ENCODE data around the gene PRCC. TPM values are rescaled to one million over a fixed set of nuclear protein-coding genes. Genes with fewer than 3 reads are reported as not detected.

The PRCC gene
- total and polyA plus RNA-seq, 4 donors = 23.9 to 110 (median 71.0) TPM

DNA sequence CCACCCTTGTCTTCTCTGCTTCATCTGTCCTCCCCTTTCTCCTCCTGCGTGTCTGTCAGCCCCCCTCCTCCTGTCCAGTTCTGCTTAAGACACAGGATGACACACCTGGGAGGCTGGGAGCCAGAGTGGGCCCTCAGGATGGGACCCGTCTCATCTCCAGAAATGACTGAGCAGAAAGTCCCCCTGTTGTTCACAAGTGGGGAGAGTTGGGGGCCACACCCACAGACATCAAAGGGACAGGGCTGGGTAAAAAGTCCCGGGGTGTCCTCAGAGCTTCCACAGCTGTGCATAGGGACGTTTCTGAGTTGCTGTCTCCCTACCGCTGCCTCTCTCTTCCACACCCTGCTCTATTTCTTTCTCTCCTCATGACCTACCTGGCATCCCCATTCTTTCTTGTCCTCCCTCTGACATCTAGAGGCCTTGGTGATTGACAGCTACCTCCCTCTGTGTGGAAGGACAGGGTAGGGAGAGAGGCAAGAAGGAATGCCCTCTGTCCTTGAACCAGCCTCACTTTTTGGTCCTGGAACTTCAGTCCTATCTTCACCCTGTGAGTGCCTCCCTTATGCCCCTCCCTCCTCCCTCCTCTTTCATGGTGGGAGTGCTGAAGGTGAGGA is 68.8 kb downstream of the PRCC start:
- WGBS (ENCODE audit: insufficient coverage) = 59% methylated on average over 4 of the region's 5 CpGs
- DNase-seq (ENCODE audit: low read depth in 4 of 6, low spot score in 6 of 6) = no peak
- no peaks in the 10 kb centered on the region for H3K9me3 ChIP-seq (ENCODE audit: control insufficient read depth, insufficient read depth, low read length)
- peaks cover 6% of the 10 kb centered on the region for H3K4me1 ChIP-seq (ENCODE audit: control insufficient read depth, insufficient read depth, low read length)
- peaks cover 17% of the 10 kb centered on the region for H3K27me3 ChIP-seq (ENCODE audit: control insufficient read depth, insufficient read depth, low read length)
- H3K4me3 ChIP-seq (ENCODE audit: low read depth, low read length) = no peak overlapping the region
- no peak overlapping the region for H3K27ac ChIP-seq (ENCODE audit: low read depth, low read length)
- H3K36me3 ChIP-seq (ENCODE audit: control insufficient read depth, insufficient read depth, low read length) = no peaks in the 10 kb centered on the region

DNA sequence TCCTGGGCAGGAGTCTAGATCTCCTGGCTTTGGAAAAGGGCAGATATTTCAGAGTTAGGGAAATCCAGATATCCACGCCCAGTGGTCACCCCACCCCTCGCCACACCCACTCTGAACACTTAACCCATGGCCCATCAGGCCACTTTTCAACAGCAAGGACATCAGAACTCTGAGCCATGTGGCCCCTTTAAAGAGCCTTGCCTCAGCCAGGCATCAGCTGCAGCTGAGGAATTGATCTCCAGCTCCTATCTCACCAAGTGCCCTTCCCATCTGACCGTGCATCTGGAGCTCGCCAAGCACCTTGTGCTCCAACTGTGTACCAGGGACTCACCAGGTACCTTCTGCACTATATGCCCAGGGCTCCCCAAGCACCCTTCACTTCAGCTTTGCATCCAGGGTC is 69.6 kb downstream of the PRCC start:
- no peak for DNase-seq (ENCODE audit: low read depth in 4 of 6, low spot score in 6 of 6)
- H3K27me3 ChIP-seq (ENCODE audit: control insufficient read depth, insufficient read depth, low read length) = peaks cover 17% of the 10 kb centered on the region
- 83% methylated on average over 4 of the region's 4 CpGs for WGBS (ENCODE audit: insufficient coverage)
- H3K4me1 ChIP-seq (ENCODE audit: control insufficient read depth, insufficient read depth, low read length) = peaks cover 6% of the 10 kb centered on the region
- no peak overlapping the region for H3K27ac ChIP-seq (ENCODE audit: low read depth, low read length)
- H3K36me3 ChIP-seq (ENCODE audit: control insufficient read depth, insufficient read depth, low read length) = no peaks in the 10 kb centered on the region
- no peak overlapping the region for H3K4me3 ChIP-seq (ENCODE audit: low read depth, low read length)
- no peaks in the 10 kb centered on the region for H3K9me3 ChIP-seq (ENCODE audit: control insufficient read depth, insufficient read depth, low read length)

DNA sequence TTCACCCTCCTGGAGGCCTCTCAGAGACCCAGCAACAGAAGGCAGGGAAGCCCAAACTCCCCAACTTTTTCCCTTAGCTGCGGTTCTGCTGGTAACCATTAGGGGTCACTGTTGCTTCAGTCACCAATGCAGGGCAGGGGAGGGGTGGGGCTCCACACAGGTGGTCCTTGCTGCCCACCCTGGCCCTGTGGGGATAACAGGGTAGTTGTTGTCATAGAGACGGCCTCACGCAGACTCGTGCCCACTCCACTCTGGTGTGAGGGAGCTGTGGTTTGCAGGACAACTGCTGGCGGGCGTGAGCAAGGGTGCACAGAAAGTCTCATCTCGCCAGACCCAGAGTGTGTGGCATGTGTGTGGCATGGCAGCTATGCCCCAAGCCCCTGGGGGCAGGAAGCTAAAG is 71.6 kb downstream of the PRCC start:
- H3K4me1 ChIP-seq (ENCODE audit: control insufficient read depth, insufficient read depth, low read length) = peaks cover 6% of the 10 kb centered on the region
- no peak overlapping the region for H3K27ac ChIP-seq (ENCODE audit: low read depth, low read length)
- H3K4me3 ChIP-seq (ENCODE audit: low read depth, low read length) = no peak overlapping the region
- peaks cover 33% of the 10 kb centered on the region for H3K27me3 ChIP-seq (ENCODE audit: control insufficient read depth, insufficient read depth, low read length)
- no peaks in the 10 kb centered on the region for H3K9me3 ChIP-seq (ENCODE audit: control insufficient read depth, insufficient read depth, low read length)
- DNase-seq (ENCODE audit: low read depth in 4 of 6, low spot score in 6 of 6) = peak in 1 of 6 donors; percentile 45
- H3K36me3 ChIP-seq (ENCODE audit: control insufficient read depth, insufficient read depth, low read length) = no peaks in the 10 kb centered on the region
- WGBS (ENCODE audit: insufficient coverage) = 22% methylated on average over 7 of the region's 7 CpGs

DNA sequence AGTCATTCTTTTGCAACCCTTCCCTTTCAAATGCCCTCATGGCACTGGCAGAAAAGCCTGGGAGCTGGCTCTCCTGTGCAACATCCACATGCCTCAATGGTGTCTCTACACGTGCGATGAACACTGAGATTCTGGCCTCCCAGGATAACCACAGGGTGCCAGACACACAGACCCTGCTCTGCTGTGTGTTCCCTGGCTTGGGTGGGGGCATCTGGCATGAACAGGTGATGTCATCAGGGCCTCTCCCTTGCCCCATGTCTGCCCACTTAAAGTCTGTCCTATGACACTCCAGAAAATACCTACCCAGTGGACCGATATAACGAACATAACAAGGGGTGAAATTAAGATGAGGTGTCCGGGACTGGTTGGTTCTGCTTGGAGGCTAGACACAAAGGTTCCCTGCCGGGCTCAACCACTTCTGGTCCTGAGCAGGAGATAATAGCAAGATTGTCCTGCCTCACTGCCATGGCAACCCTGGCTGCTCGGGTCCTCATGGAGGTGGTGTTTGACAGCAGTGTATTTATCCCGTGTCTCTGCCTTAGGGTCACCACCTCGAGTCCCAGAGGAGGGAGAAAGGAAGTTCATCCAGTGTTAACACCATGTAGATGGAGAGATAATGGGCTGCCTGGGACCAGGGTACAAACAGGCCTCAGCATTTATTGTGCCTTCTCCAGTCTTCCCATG is 72.2 kb downstream of the PRCC start:
- no peaks in the 10 kb centered on the region for H3K9me3 ChIP-seq (ENCODE audit: control insufficient read depth, insufficient read depth, low read length)
- no peak overlapping the region for H3K4me3 ChIP-seq (ENCODE audit: low read depth, low read length)
- H3K27me3 ChIP-seq (ENCODE audit: control insufficient read depth, insufficient read depth, low read length) = peaks cover 37% of the 10 kb centered on the region
- no peak for DNase-seq (ENCODE audit: low read depth in 4 of 6, low spot score in 6 of 6)
- WGBS (ENCODE audit: insufficient coverage) = 16% methylated on average over 7 of the region's 9 CpGs
- no peaks in the 10 kb centered on the region for H3K36me3 ChIP-seq (ENCODE audit: control insufficient read depth, insufficient read depth, low read length)
- peaks cover 7% of the 10 kb centered on the region for H3K4me1 ChIP-seq (ENCODE audit: control insufficient read depth, insufficient read depth, low read length)
- H3K27ac ChIP-seq (ENCODE audit: low read depth, low read length) = no peak overlapping the region

DNA sequence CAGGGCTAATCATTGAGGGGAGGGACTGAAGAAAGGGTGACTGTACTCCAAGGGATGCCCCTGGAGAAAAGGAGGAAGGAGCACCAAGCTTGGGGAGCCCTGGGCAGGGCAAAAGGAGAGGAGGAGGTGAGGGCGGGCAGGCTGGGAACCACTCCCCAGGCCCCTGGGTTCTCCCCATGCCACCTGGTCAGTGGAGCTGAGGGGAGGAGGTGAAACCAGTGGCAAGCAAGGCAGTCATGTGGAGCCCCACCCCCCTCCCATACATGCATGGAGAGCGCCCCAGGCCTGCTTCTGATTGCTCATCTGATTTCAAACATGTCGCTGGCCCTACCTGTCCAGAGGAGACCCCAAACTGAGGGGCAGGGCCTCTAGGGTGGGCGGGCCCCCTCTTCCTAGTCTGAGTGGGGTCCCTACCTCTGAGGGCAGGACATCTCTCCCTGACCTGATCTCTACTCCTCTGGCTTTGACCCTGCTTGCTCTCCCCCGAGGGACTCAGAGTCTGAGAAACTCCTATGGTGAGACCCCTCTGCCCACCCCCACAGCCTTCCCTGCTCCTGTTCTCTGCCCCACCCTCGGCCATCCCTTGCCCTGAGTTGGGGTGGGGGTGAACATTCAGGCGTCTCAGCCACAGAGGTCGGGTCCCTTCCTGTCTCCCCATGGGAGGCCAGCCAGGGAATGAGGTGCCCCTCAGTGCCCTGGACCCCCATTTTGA is 73.0 kb downstream of the PRCC start:
- no peaks in the 10 kb centered on the region for H3K9me3 ChIP-seq (ENCODE audit: control insufficient read depth, insufficient read depth, low read length)
- H3K4me1 ChIP-seq (ENCODE audit: control insufficient read depth, insufficient read depth, low read length) = peaks cover 14% of the 10 kb centered on the region
- H3K36me3 ChIP-seq (ENCODE audit: control insufficient read depth, insufficient read depth, low read length) = no peaks in the 10 kb centered on the region
- no peak overlapping the region for H3K4me3 ChIP-seq (ENCODE audit: low read depth, low read length)
- H3K27ac ChIP-seq (ENCODE audit: low read depth, low read length) = no peak overlapping the region
- no peak for DNase-seq (ENCODE audit: low read depth in 4 of 6, low spot score in 6 of 6)
- whole genome bisulfite sequencing (ENCODE audit: insufficient coverage) = 63% methylated on average over 5 of the region's 8 CpGs
- peaks cover 43% of the 10 kb centered on the region for H3K27me3 ChIP-seq (ENCODE audit: control insufficient read depth, insufficient read depth, low read length)

DNA sequence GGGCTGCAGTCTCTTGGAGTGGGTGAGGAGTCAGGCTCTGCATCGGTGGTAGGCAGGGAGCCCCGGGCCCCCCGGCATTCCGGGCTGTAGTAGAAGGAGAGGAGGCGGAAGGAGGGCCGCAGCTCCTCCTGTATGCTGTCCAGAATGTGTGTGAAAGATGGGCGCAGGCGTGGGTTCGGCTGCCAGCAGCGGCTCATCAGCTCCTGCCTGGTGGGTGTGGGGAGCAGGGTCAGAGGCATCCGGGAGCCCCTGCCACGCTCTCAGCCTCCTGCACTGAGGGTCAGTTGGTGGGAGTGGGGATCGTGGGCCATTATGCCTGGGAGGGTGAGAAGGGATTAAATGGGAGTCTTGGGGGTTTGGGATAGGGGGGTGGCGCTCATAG is 73.6 kb downstream of the PRCC start:
- H3K27me3 ChIP-seq (ENCODE audit: control insufficient read depth, insufficient read depth, low read length) = peaks cover 49% of the 10 kb centered on the region
- H3K4me1 ChIP-seq (ENCODE audit: control insufficient read depth, insufficient read depth, low read length) = peaks cover 17% of the 10 kb centered on the region
- no peak for DNase-seq (ENCODE audit: low read depth in 4 of 6, low spot score in 6 of 6)
- H3K4me3 ChIP-seq (ENCODE audit: low read depth, low read length) = no peak overlapping the region
- H3K27ac ChIP-seq (ENCODE audit: low read depth, low read length) = no peak overlapping the region
- 68% methylated on average over 14 of the region's 14 CpGs for WGBS (ENCODE audit: insufficient coverage)
- H3K9me3 ChIP-seq (ENCODE audit: control insufficient read depth, insufficient read depth, low read length) = no peaks in the 10 kb centered on the region
- H3K36me3 ChIP-seq (ENCODE audit: control insufficient read depth, insufficient read depth, low read length) = no peaks in the 10 kb centered on the region

DNA sequence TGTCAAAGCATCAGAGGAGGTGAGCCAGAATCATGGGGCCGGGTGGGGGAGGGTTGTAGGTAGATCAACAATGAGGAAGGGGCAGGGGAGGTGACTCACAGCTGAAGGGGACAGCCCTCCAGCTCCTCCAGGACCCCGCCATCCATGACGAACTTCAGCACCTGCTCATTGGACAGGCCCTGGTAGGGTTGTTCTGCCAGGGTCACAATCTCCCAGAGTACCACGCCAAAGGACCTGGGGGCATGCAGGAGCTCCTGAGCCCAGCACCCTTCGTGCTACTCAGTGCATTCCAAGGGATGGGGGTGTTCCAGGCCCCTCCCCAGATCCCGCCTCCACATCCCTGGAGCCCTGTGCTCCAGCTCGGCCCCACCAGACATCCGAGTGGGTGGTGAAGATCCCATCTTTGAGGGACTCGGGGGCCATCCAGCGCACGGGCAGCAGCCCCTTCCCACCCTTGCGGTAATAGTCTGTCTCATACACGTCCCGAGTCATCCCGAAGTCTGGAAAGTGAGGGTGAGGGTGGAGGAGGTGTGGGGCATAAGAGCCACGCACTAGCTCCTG is 74.0 kb downstream of the PRCC start:
- Histone ChIP-seq H3K9me3 (ENCODE audit: control insufficient read depth, insufficient read depth, low read length) (no peaks in the 10 kb centered on the region), H3K27me3 (ENCODE audit: control insufficient read depth, insufficient read depth, low read length) (peaks cover 50% of the 10 kb centered on the region), H3K4me1 (ENCODE audit: control insufficient read depth, insufficient read depth, low read length) (peaks cover 17% of the 10 kb centered on the region), H3K4me3 (ENCODE audit: low read depth, low read length) (no peak overlapping the region), H3K36me3 (ENCODE audit: control insufficient read depth, insufficient read depth, low read length) (no peaks in the 10 kb centered on the region), H3K27ac (ENCODE audit: low read depth, low read length) (no peak overlapping the region)
- DNase-seq (ENCODE audit: low read depth in 4 of 6, low spot score in 6 of 6) = no peak
- WGBS (ENCODE audit: insufficient coverage) = 74% methylated on average over 8 of the region's 16 CpGs

DNA sequence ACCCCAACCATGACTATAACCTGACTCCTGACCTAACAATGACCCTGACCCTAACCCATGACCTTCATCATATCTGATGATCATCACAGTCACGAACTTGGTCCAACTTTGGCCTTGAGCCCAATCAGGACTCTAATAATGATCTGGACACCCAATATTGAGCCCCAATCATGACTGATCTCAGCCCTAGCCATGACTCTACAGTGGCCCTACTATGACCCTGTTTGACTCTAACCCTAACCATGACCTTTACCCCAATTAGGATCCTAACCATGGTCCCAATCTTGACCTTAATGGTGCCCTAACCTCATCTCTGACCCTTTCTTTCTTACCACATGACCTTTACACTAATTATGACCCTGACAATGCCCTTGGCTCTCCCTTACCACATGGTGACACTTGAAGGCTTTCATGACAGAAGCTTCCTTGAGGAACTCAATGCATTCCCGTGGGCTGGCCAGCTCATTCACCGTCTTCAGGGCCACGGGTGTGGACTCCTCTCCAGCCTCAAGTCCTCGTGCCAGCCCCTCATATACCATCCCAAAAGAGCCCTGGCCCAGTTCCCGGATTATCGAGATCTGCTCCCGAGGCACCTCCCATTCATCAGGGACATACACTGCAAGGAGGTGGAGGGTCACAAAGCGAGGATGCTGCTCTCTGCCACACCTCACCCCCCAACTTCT is 75.4 kb downstream of the PRCC start:
- Histone ChIP-seq H3K4me3 (ENCODE audit: low read depth, low read length) (no peak overlapping the region), H3K9me3 (ENCODE audit: control insufficient read depth, insufficient read depth, low read length) (no peaks in the 10 kb centered on the region), H3K36me3 (ENCODE audit: control insufficient read depth, insufficient read depth, low read length) (no peaks in the 10 kb centered on the region), H3K4me1 (ENCODE audit: control insufficient read depth, insufficient read depth, low read length) (peaks cover 17% of the 10 kb centered on the region), H3K27ac (ENCODE audit: low read depth, low read length) (no peak overlapping the region), H3K27me3 (ENCODE audit: control insufficient read depth, insufficient read depth, low read length) (peaks cover 61% of the 10 kb centered on the region)
- DNase-seq (ENCODE audit: low read depth in 4 of 6, low spot score in 6 of 6) = no peak
- WGBS (ENCODE audit: insufficient coverage) = 84% methylated on average over 8 of the region's 9 CpGs

DNA sequence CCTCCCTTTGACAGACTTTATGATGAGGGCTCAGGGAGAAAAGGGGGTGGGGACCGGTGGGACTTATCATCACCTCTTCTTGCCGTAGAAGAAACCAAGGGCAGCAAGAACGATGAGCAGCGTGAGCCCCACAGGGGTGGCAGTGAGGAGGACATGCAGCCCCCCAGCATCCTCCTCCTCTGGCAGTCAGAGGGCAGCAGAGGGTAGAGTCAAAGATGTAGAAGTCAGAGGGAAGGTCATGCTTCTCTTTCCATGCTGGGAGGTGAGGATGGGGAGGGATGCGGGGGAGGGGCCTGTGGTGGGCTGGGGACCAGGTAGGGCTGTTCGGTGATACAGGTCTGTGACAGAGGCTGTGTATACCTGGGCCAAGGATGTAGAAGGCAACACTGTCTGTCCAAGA is 76.8 kb downstream of the PRCC start:
- Histone ChIP-seq H3K36me3 (ENCODE audit: control insufficient read depth, insufficient read depth, low read length) (no peaks in the 10 kb centered on the region), H3K27ac (ENCODE audit: low read depth, low read length) (no peak overlapping the region), H3K9me3 (ENCODE audit: control insufficient read depth, insufficient read depth, low read length) (no peaks in the 10 kb centered on the region), H3K4me3 (ENCODE audit: low read depth, low read length) (no peak overlapping the region), H3K27me3 (ENCODE audit: control insufficient read depth, insufficient read depth, low read length) (peaks cover 72% of the 10 kb centered on the region), H3K4me1 (ENCODE audit: control insufficient read depth, insufficient read depth, low read length) (peaks cover 24% of the 10 kb centered on the region)
- no peak for DNase-seq (ENCODE audit: low read depth in 4 of 6, low spot score in 6 of 6)
- 51% methylated on average over 2 of the region's 6 CpGs for WGBS (ENCODE audit: insufficient coverage)
